Muscle of leg (tissue), 11 donors: ENCODE data around the gene SYCN. TPM values are rescaled to one million over a fixed set of nuclear protein-coding genes. Genes with fewer than 3 reads are reported as not detected.

Source experiments
- DNase-seq: peaks from one replicate; pipeline ENCODE4 v3.0.0; 2013
- H3K27ac ChIP-seq: one replicate; pipeline ENCODE4 v1.5.1; 2013; ENCODE audit warnings: mild to moderate bottlenecking, low read length, control low read depth
- H3K27me3 ChIP-seq: one replicate; pipeline ENCODE4 v1.6.1; 2013; ENCODE audit warnings: low read length; ENCODE audit not compliant: control insufficient read depth, insufficient read depth
- H3K36me3 ChIP-seq: one replicate; pipeline ENCODE4 v1.6.1; 2013; ENCODE audit warnings: low read length; ENCODE audit not compliant: control insufficient read depth, insufficient read depth
- H3K4me1 ChIP-seq: one replicate; pipeline ENCODE4 v1.6.1; 2013; ENCODE audit warnings: low read length; ENCODE audit not compliant: control insufficient read depth, insufficient read depth
- H3K4me3 ChIP-seq: one replicate; pipeline ENCODE4 v1.5.1; 2013; ENCODE audit warnings: low read length, control low read depth
- H3K9me3 ChIP-seq: replicated peaks from 2 replicates; pipeline ENCODE4 v1.6.1; 2013; ENCODE audit warnings: low read depth, low read length; ENCODE audit not compliant: control insufficient read depth
- WGBS: methylation state at CpG from one replicate; pipeline ENCODE4 v1.1.5; 2013; ENCODE audit warnings: missing lambda C conversion rate; ENCODE audit not compliant: insufficient coverage; 5-methylcytosine and 5-hydroxymethylcytosine counted together
- polyA plus RNA-seq, 8 donors: library from polyadenylated mRNA; unstranded; fragments of 120-200 nt; gene quantifications; one replicate each; pipeline versions ENCODE4 v1.2.1 to v1.2.3, GENCODE V29; 2013; ENCODE audit warnings: inconsistent platforms in 1 of 8, low replicate concordance in 1 of 8; ENCODE audit not compliant: insufficient read length in 8 of 8, insufficient read depth in 1 of 8
- total RNA-seq: library from RNA; stranded (reverse); fragments of 120-200 nt; gene quantifications from one replicate; pipeline ENCODE4 v1.2.4, GENCODE V29; 2013

Gene SYCN
- total and polyA plus RNA-seq, 9 donors = not detected

GRCh38 chr19:39165857-39166256 lies 38.2 kb downstream of the SYCN start:
- H3K4me1 ChIP-seq = peaks cover 26% of the 10 kb centered on the region
- no peak overlapping the region for H3K27ac ChIP-seq
- no peaks in the 10 kb centered on the region for H3K27me3 ChIP-seq
- no peaks in the 10 kb centered on the region for H3K9me3 ChIP-seq
- no peak overlapping the region for H3K4me3 ChIP-seq
- DNase-seq = no peak
- peaks cover 12% of the 10 kb centered on the region for H3K36me3 ChIP-seq
- 85% methylated on average over 6 of the region's 7 CpGs for WGBS

GRCh38 chr19:39164289-39164688 lies 39.8 kb downstream of the SYCN start:
- no peak for DNase-seq
- H3K27me3 ChIP-seq = no peaks in the 10 kb centered on the region
- no peaks in the 10 kb centered on the region for H3K9me3 ChIP-seq
- no peak overlapping the region for H3K27ac ChIP-seq
- 92% methylated on average over 6 of the region's 6 CpGs for WGBS
- H3K4me3 ChIP-seq = no peak overlapping the region
- H3K36me3 ChIP-seq = peaks cover under 1% of the 10 kb centered on the region
- peaks cover 24% of the 10 kb centered on the region for H3K4me1 ChIP-seq

GRCh38 chr19:39163621-39164020 lies 40.4 kb downstream of the SYCN start:
- H3K9me3 ChIP-seq = no peaks in the 10 kb centered on the region
- H3K27me3 ChIP-seq = no peaks in the 10 kb centered on the region
- WGBS = 91% methylated on average over 8 of the region's 9 CpGs
- peaks cover 5% of the 10 kb centered on the region for H3K36me3 ChIP-seq
- H3K27ac ChIP-seq = no peak overlapping the region
- peaks cover 24% of the 10 kb centered on the region for H3K4me1 ChIP-seq
- no peak overlapping the region for H3K4me3 ChIP-seq
- no peak for DNase-seq

GRCh38 chr19:39162441-39163043 lies 41.5 kb downstream of the SYCN start:
- DNase-seq = no peak
- WGBS = 73% methylated on average over 7 of the region's 15 CpGs
- no peak overlapping the region for H3K4me3 ChIP-seq
- peaks cover 24% of the 10 kb centered on the region for H3K4me1 ChIP-seq
- H3K27me3 ChIP-seq = no peaks in the 10 kb centered on the region
- H3K9me3 ChIP-seq = no peaks in the 10 kb centered on the region
- H3K27ac ChIP-seq = no peak overlapping the region
- peaks cover 6% of the 10 kb centered on the region for H3K36me3 ChIP-seq

GRCh38 chr19:39160889-39161672 lies 43.0 kb downstream of the SYCN start:
- WGBS = 82% methylated on average over 19 of the region's 21 CpGs

GRCh38 chr19:39160523-39160861 lies 43.6 kb downstream of the SYCN start:
- Histone ChIP-seq H3K27me3 (no peaks in the 10 kb centered on the region), H3K36me3 (peaks cover 6% of the 10 kb centered on the region), H3K4me1 (peaks cover 27% of the 10 kb centered on the region), H3K9me3 (no peaks in the 10 kb centered on the region), H3K4me3 (no peak overlapping the region), H3K27ac (peak overlapping the region; percentile 20)
- WGBS = 20% methylated on average over 7 of the region's 8 CpGs
- peak; percentile 86 for DNase-seq

More at GRCh38 chr19:39160889-39161672, 43.0 kb downstream of the SYCN start:
- no peak overlapping the region for H3K4me3 ChIP-seq
- no peak for DNase-seq
- H3K9me3 ChIP-seq = no peaks in the 10 kb centered on the region
- no peaks in the 10 kb centered on the region for H3K27me3 ChIP-seq
- peak overlapping the region; percentile 20 for H3K27ac ChIP-seq
- H3K4me1 ChIP-seq = peaks cover 23% of the 10 kb centered on the region
- peaks cover 6% of the 10 kb centered on the region for H3K36me3 ChIP-seq

GRCh38 chr19:39158646-39159260 lies 45.3 kb downstream of the SYCN start:
- no peak overlapping the region for H3K27ac ChIP-seq
- H3K4me3 ChIP-seq = no peak overlapping the region
- peaks cover 6% of the 10 kb centered on the region for H3K36me3 ChIP-seq
- H3K9me3 ChIP-seq = no peaks in the 10 kb centered on the region
- 85% methylated on average over 9 of the region's 12 CpGs for WGBS
- H3K27me3 ChIP-seq = no peaks in the 10 kb centered on the region
- no peak for DNase-seq
- peaks cover 35% of the 10 kb centered on the region for H3K4me1 ChIP-seq

GRCh38 chr19:39157997-39158389 lies 46.1 kb downstream of the SYCN start:
- no peaks in the 10 kb centered on the region for H3K9me3 ChIP-seq
- no peaks in the 10 kb centered on the region for H3K27me3 ChIP-seq
- peaks cover 6% of the 10 kb centered on the region for H3K36me3 ChIP-seq
- 87% methylated on average over 15 of the region's 15 CpGs for WGBS
- peaks cover 35% of the 10 kb centered on the region for H3K4me1 ChIP-seq
- no peak overlapping the region for H3K27ac ChIP-seq
- H3K4me3 ChIP-seq = no peak overlapping the region
- no peak for DNase-seq

GRCh38 chr19:39157275-39157996 lies 46.6 kb downstream of the SYCN start:
- Histone ChIP-seq H3K36me3 (peaks cover 6% of the 10 kb centered on the region), H3K27ac (no peak overlapping the region), H3K27me3 (no peaks in the 10 kb centered on the region), H3K4me1 (peaks cover 35% of the 10 kb centered on the region), H3K9me3 (no peaks in the 10 kb centered on the region), H3K4me3 (peak overlapping the region; percentile 31)
- DNase-seq = no peak
- WGBS = 62% methylated on average over 20 of the region's 23 CpGs
